HepG2 (cell line): ENCODE measurements around the gene ZFAND4. TPM values are rescaled to one million over a fixed set of nuclear protein-coding genes. Genes with fewer than 3 reads are reported as not detected.

ENCODE experiments used
- ATAC-seq: fragments of 200-7000 bp; cut with Tn5 transposase; 3 replicates; pipeline ENCODE4 v1.9.1; 2020; ENCODE audit warnings: mild to moderate bottlenecking, moderate library complexity
- BruUV-seq: library from RNA; stranded (reverse); fragments of 400-500 nt; replicated peaks from 2 replicates; lab custom pipeline; 2021; lab: Mats Ljungman, UMichigan
- CTCF ChIA-PET: fragments of 300-600 bp; formaldehyde crosslinking; extraction: SDS; loops from one replicate; lab custom pipeline; 2021; ENCODE audit warnings: low total read pairs, inconsistent platforms, low intra/inter-chr PET ratio; lab: Yijun Ruan, JAX
- POLR2A ChIA-PET: fragments of 350-600 bp; sonication (Branson Sonifier 250); formaldehyde crosslinking; loops from one replicate; lab custom pipeline; 2020; ENCODE audit warnings: antibody characterized with exemption, inconsistent platforms; lab: Yijun Ruan, JAX
- DNase-seq: peaks from one replicate; pipeline ENCODE4 v3.0.0-alpha.2; 2015; ENCODE audit warnings: low spot score
- FAIRE-seq: peaks from 3 replicates; lab custom pipeline; 2011; peaks lifted over from hg19 to GRCh38; lab: Jason Lieb, UNC
- H2AFZ ChIP-seq: one replicate; pipeline ENCODE4 v1.6.1; 2011; ENCODE audit warnings: low read length, inconsistent platforms
- H3K27ac ChIP-seq: fragments of 300-600 bp; 3 replicates; pipeline ENCODE4 v1.8.0; 2011; ENCODE audit warnings: mixed run types, mild to moderate bottlenecking, mixed read lengths, low read length, inconsistent platforms; ENCODE audit not compliant: insufficient read depth; ENCODE audit errors: extremely low read length
- H3K27me3 ChIP-seq, 2 experiments: fragments of 200-600 bp in 1 of 2; 2 replicates in 1 of 2; 3 replicates in 1 of 2; pipeline versions ENCODE4 v1.6.0 to v1.8.0; 2011; ENCODE audit warnings: low read length in 2 of 2, mild to moderate bottlenecking in 2 of 2, moderate library complexity in 2 of 2, inconsistent platforms in 1 of 2; ENCODE audit not compliant: insufficient read depth in 2 of 2, control insufficient read depth in 1 of 2
- H3K36me3 ChIP-seq, 2 experiments: fragments of 200-600 bp in 1 of 2; replicated peaks in 1 of 2; 2 replicates in 1 of 2; 3 replicates in 1 of 2; pipeline versions ENCODE4 v1.5.1 to v1.8.0; 2011; ENCODE audit warnings: low read length in 2 of 2, inconsistent platforms in 1 of 2; ENCODE audit not compliant: insufficient read depth in 2 of 2, control insufficient read depth in 1 of 2
- H3K4me1 ChIP-seq: 2 replicates; pipeline ENCODE4 v1.5.1; 2012; ENCODE audit warnings: low read length, inconsistent platforms; ENCODE audit not compliant: insufficient read depth
- H3K4me2 ChIP-seq: 2 replicates; pipeline ENCODE4 v1.6.0; 2011; ENCODE audit warnings: low read depth, low read length, inconsistent platforms
- H3K4me3 ChIP-seq, 3 experiments: fragments of 200-600 bp in 1 of 3; sonication (generic), shearing (Covaris generic) in 1 of 3; replicated peaks in 1 of 3; 2 replicates each; pipeline ENCODE4 v1.5.1; 2011 to 2016; ENCODE audit warnings: low read length in 3 of 3, inconsistent platforms in 2 of 3, low read depth in 2 of 3, mild to moderate bottlenecking in 2 of 3, control low read depth in 1 of 3, mixed read lengths in 1 of 3; ENCODE audit not compliant: insufficient read depth in 1 of 3
- H3K79me2 ChIP-seq: one replicate; pipeline ENCODE4 v1.6.1; 2011; ENCODE audit warnings: low read length, inconsistent platforms; ENCODE audit not compliant: insufficient read depth
- H3K9ac ChIP-seq: 2 replicates; pipeline ENCODE4 v1.6.0; 2011; ENCODE audit warnings: mild to moderate bottlenecking, low read depth, low read length, inconsistent platforms; ENCODE audit not compliant: insufficient read depth
- H3K9me3 ChIP-seq: 2 replicates; pipeline ENCODE4 v1.5.1; 2012; ENCODE audit warnings: mild to moderate bottlenecking, low read length
- H4K20me1 ChIP-seq: 2 replicates; pipeline ENCODE4 v1.6.0; 2011; ENCODE audit warnings: inconsistent platforms, mild to moderate bottlenecking, low read length, moderate library complexity; ENCODE audit not compliant: insufficient read depth
- FOXP1 ChIP-seq, 2 experiments: fragments of 450-650 bp in 1 of 2; IDR thresholded peaks; 2 replicates each; pipeline ENCODE4 v1.6.1; 2017 to 2018; ENCODE audit warnings: antibody characterized with exemption in 1 of 2
- JUNB ChIP-seq: sonication (generic); formaldehyde crosslinking; IDR thresholded peaks from 2 replicates; pipeline ENCODE4 v1.8.0; 2022; ENCODE audit warnings: missing genetic modification reagents, mild to moderate bottlenecking, borderline replicate concordance
- MLLT10 ChIP-seq: sonication (generic); formaldehyde crosslinking; IDR thresholded peaks from 2 replicates; pipeline ENCODE4 v1.4.0; 2020; ENCODE audit warnings: missing genetic modification reagents
- MTA1 ChIP-seq: sonication (generic); formaldehyde crosslinking; IDR thresholded peaks from 2 replicates; pipeline ENCODE4 v1.4.0; 2020; ENCODE audit warnings: missing genetic modification reagents, mild to moderate bottlenecking, borderline replicate concordance
- MYC ChIP-seq: sonication (generic); formaldehyde crosslinking; IDR thresholded peaks from 2 replicates; pipeline ENCODE4 v1.9.0; 2021; ENCODE audit warnings: missing genetic modification reagents, borderline replicate concordance
- NCOA1 ChIP-seq: sonication (generic); formaldehyde crosslinking; IDR thresholded peaks from 2 replicates; pipeline ENCODE4 v1.9.0; 2021; ENCODE audit warnings: missing genetic modification reagents
- RFX5 ChIP-seq: IDR thresholded peaks from 2 replicates; pipeline ENCODE4 v1.6.1; 2011; ENCODE audit warnings: low read depth, low read length, improper control_type of control experiment
- RFXANK ChIP-seq: IDR thresholded peaks from 2 replicates; pipeline ENCODE4 v1.6.1; 2016
- ZMYM4 ChIP-seq: sonication (generic); formaldehyde crosslinking; IDR thresholded peaks from 2 replicates; pipeline ENCODE4 v1.8.1; 2023; ENCODE audit warnings: mild to moderate bottlenecking, missing genetic modification reagents
- ZNF468 ChIP-seq: sonication (generic); formaldehyde crosslinking; IDR thresholded peaks from 2 replicates; pipeline ENCODE4 v1.8.0; 2022; ENCODE audit warnings: mild to moderate bottlenecking, moderate library complexity, missing genetic modification reagents
- ZNF569 ChIP-seq: sonication (generic); formaldehyde crosslinking; IDR thresholded peaks from 2 replicates; pipeline ENCODE4 v1.5.0; 2020; ENCODE audit warnings: mild to moderate bottlenecking, missing genetic modification reagents, moderate library complexity, borderline replicate concordance
- ZNF709 ChIP-seq: sonication (generic); formaldehyde crosslinking; IDR thresholded peaks from 2 replicates; pipeline ENCODE4 v1.5.0; 2020; ENCODE audit warnings: mild to moderate bottlenecking, missing genetic modification reagents
- WGBS: methylation state at CpG from one replicate; pipeline ENCODE4 v1.1.6; 2017; ENCODE audit warnings: low lambda C conversion rate; 5-methylcytosine and 5-hydroxymethylcytosine counted together
- in situ Hi-C: cut with HindIII; loops from 2 replicates; pipeline ENCODE4 v1.10.0; 2017; ENCODE audit warnings: low pct_unique_long_range_greater_than_20kb; ENCODE audit not compliant: extremely low pct_ligation_motif_present
- intact Hi-C: fragments of 100-400 bp; cut with micrococcal nuclease; formaldehyde crosslinking; loops from one replicate; pipeline ENCODE4 v1.10.0; 2022; ENCODE audit not compliant: unreplicated experiment
- polyA plus RNA-seq, 8 experiments: library from polyadenylated mRNA; depleted of rRNA in 3 of 8; stranded (reverse) in 7 of 8; unstranded in 1 of 8; fragments of >200 nt; fragmentation: Illumina TruSeq in 4 of 8; extraction: Trizol in 4 of 8; gene quantifications; 2 replicates each; pipeline versions ENCODE4 v1.2.1 to v1.2.3, GENCODE V29; 2011 to 2016; ENCODE audit warnings: low read depth in 4 of 8, missing spikeins in 1 of 8, mixed read lengths in 1 of 8; ENCODE audit not compliant: insufficient read depth in 1 of 8
- total RNA-seq, 5 experiments: library from RNA; depleted of rRNA; stranded (reverse); fragments of >200 nt; fragmentation: Illumina TruSeq; extraction: Trizol; gene quantifications; 2 replicates each; pipeline ENCODE4 v1.2.3, GENCODE V29; 2016; ENCODE audit warnings: low read depth in 1 of 5
- TF ChIP-seq, protein P1 (sequence below): sonication (generic); formaldehyde crosslinking; IDR thresholded peaks from 2 replicates; pipeline ENCODE4 v1.5.0; 2020; ENCODE audit warnings: mild to moderate bottlenecking, missing genetic modification reagents, moderate library complexity

The ZFAND4 gene
- total and polyA plus RNA-seq, 2 of the 13 experiments (the other 11 are each of a cell fraction or from before 2014, with no cell fraction given), result 2.9 to 9.2 TPM

DNA sequence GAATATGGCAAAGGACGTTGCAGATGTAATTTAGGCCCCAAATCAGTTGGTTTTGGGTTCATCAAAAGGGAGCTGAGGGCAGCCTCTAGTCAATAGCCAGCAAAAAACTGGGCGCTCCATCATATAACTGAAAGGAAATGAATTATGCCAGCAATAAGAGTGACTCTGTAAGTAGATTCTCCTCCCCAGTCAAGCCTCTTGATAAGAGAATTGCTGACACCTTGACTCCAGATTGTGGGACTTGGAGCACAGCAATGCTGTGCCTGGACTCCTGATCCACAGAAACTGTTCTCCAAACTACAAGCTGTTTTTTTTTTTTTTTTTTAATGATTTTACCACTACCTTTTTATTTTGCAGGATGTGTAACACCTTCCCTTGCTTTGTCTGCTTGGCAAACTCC lies 25.5 kb downstream of the ZFAND4 start:
- Histone ChIP-seq H3K4me2 (no peak overlapping the region), H3K27me3 (no peaks in the 10 kb centered on the region), H4K20me1 (no peaks in the 10 kb centered on the region), H3K9me3 (no peaks in the 10 kb centered on the region), H3K4me3 (no peak overlapping the region), H3K9ac (no peak overlapping the region), H3K79me2 (no peaks in the 10 kb centered on the region), H3K27ac (no peak overlapping the region), H3K4me1 (no peaks in the 10 kb centered on the region), H3K36me3 (peaks cover 3 to 25% of the 10 kb centered on the region in 2 experiments; a peak in 3 of 5 replicates), H2AFZ (no peak overlapping the region)
- no peak for DNase-seq
- ChIA-PET CTCF (no interaction called here), POLR2A (no interaction called here)
- intact Hi-C loops, result no loop called here
- FAIRE-seq, result no peak
- no TSS peak for BruUV-seq
- ATAC-seq, result no peak
- in situ Hi-C loops, result no loop called here
- WGBS, result 91% methylated on average over 2 of the region's 2 CpGs
- TF ChIP-seq, protein P1, sequence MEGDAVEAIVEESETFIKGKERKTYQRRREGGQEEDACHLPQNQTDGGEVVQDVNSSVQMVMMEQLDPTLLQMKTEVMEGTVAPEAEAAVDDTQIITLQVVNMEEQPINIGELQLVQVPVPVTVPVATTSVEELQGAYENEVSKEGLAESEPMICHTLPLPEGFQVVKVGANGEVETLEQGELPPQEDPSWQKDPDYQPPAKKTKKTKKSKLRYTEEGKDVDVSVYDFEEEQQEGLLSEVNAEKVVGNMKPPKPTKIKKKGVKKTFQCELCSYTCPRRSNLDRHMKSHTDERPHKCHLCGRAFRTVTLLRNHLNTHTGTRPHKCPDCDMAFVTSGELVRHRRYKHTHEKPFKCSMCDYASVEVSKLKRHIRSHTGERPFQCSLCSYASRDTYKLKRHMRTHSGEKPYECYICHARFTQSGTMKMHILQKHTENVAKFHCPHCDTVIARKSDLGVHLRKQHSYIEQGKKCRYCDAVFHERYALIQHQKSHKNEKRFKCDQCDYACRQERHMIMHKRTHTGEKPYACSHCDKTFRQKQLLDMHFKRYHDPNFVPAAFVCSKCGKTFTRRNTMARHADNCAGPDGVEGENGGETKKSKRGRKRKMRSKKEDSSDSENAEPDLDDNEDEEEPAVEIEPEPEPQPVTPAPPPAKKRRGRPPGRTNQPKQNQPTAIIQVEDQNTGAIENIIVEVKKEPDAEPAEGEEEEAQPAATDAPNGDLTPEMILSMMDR, result no peak
- no peak for TF ChIP-seq RFX5
- TF ChIP-seq MYC (CRISPR knock-in tag), result no peak
- TF ChIP-seq MTA1 (CRISPR knock-in tag), result no peak
- TF ChIP-seq ZNF468 (CRISPR knock-in tag), result no peak
- no peak for TF ChIP-seq MLLT10
- TF ChIP-seq ZNF569 (CRISPR knock-in tag), result no peak
- TF ChIP-seq FOXP1 (IDR thresholded peaks at IDR 0.05), result no peak
- no peak for TF ChIP-seq FOXP1 (CRISPR knock-in tag; IDR thresholded peaks at IDR 0.05)
- no peak for TF ChIP-seq NCOA1 (CRISPR knock-in tag)
- no peak for TF ChIP-seq JUNB
- TF ChIP-seq ZMYM4 (CRISPR knock-in tag), result no peak
- no peak for TF ChIP-seq RFXANK (CRISPR knock-in tag)
- TF ChIP-seq ZNF709 (CRISPR knock-in tag), result no peak
